Measurements from ENCODE around the gene KDM4C.

DNA sequence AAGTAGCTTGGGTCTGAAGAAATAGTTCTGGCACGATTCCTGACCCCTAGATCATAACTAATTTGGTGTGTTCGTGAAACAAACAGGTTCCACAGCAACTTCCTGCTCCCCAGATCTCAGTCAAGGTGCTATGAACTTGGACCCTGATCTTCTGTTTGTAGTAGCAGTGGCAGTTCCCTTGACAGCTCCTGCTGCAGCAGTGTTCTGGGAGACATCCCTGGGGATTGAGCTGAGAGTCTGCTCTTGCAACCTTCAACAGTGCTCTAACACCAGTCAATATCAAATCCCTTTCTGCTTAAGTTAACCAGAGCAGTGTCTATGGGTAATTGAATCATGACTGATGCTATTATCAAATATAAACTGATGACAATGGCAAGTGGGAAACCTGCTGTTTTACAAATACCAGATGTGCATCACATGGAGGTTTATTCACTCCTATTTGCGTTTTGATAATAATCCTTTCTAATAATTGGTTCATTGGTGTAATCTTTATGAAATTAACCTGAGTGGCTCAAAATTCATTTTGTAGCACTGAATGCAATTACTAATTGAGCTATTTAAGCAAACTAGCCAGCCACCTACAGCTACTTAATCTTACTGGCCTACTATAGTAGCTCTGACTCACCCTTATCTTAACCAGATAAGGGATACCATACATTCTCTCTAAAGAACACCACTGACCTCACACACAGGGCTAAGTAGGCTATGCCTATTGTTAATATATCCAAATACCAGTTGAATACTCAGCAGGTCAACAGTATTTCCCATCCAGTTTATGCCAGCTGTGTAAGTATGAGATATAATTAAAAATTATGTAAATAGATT, 21.9 kb downstream of the KDM4C start:
- TF ChIP-seq, protein P1, sequence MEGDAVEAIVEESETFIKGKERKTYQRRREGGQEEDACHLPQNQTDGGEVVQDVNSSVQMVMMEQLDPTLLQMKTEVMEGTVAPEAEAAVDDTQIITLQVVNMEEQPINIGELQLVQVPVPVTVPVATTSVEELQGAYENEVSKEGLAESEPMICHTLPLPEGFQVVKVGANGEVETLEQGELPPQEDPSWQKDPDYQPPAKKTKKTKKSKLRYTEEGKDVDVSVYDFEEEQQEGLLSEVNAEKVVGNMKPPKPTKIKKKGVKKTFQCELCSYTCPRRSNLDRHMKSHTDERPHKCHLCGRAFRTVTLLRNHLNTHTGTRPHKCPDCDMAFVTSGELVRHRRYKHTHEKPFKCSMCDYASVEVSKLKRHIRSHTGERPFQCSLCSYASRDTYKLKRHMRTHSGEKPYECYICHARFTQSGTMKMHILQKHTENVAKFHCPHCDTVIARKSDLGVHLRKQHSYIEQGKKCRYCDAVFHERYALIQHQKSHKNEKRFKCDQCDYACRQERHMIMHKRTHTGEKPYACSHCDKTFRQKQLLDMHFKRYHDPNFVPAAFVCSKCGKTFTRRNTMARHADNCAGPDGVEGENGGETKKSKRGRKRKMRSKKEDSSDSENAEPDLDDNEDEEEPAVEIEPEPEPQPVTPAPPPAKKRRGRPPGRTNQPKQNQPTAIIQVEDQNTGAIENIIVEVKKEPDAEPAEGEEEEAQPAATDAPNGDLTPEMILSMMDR (IDR thresholded peaks at IDR 0.05; ENCODE audit: insufficient read depth, low read length, poor library complexity, severe bottlenecking): no peak
- no peak for TF ChIP-seq EZH2phosphoT487 (conservative IDR thresholded peaks at IDR 0.05; ENCODE audit: low read length)

Measured in SU-DHL-6 (cell line).